Aorta (tissue), 5 donors: Measurements from ENCODE around the gene GRAMD1C. TPM values are rescaled to one million over a fixed set of nuclear protein-coding genes. Genes with fewer than 3 reads are reported as not detected.

ENCODE experiments used
- ATAC-seq: fragments of 200-7000 bp; cut with Tn5 transposase; one replicate; pipeline ENCODE4 v1.9.1; 2022; ENCODE audit warnings: moderate library complexity; ENCODE audit not compliant: low FRiP score
- DNase-seq, 2 donors: peaks; one replicate each; pipeline ENCODE4 v3.0.0-alpha.2; 2020
- H3K27ac ChIP-seq, 2 donors: one replicate each; pipeline ENCODE4 v1.5.1; 2013; ENCODE audit warnings: low read length in 2 of 2, mild to moderate bottlenecking in 2 of 2, moderate library complexity in 2 of 2, control low read depth in 1 of 2, inconsistent platforms in 1 of 2, low read depth in 1 of 2
- H3K27me3 ChIP-seq, 2 donors: one replicate each; pipeline ENCODE4 v1.6.1; 2013; ENCODE audit warnings: control low read depth in 1 of 2, low read length in 1 of 2, mild to moderate bottlenecking in 1 of 2, moderate library complexity in 1 of 2; ENCODE audit not compliant: insufficient read depth in 2 of 2, control insufficient read depth in 1 of 2
- H3K36me3 ChIP-seq, 2 donors: one replicate each; pipeline ENCODE4 v1.6.1; 2013; ENCODE audit warnings: control low read depth in 1 of 2, low read length in 1 of 2, mild to moderate bottlenecking in 1 of 2; ENCODE audit not compliant: insufficient read depth in 2 of 2, control insufficient read depth in 1 of 2
- H3K4me1 ChIP-seq, 2 donors: one replicate each; pipeline ENCODE4 v1.6.1; 2013; ENCODE audit warnings: low read length in 2 of 2, control low read depth in 1 of 2, mild to moderate bottlenecking in 1 of 2, moderate library complexity in 1 of 2; ENCODE audit not compliant: insufficient read depth in 2 of 2, control insufficient read depth in 1 of 2
- H3K4me3 ChIP-seq, 2 donors: one replicate each; pipeline ENCODE4 v1.5.1; 2013; ENCODE audit warnings: low read length in 2 of 2, control low read depth in 1 of 2, mild to moderate bottlenecking in 1 of 2
- H3K9me3 ChIP-seq: one replicate; pipeline ENCODE4 v1.6.1; 2013; ENCODE audit warnings: mild to moderate bottlenecking, low read length; ENCODE audit not compliant: control insufficient read depth
- WGBS, 2 donors: extraction: QIAGEN DNeasy Blood & Tissue Kit; methylation state at CpG; one replicate each; pipeline ENCODE4 v1.1.7; 2013; 5-methylcytosine and 5-hydroxymethylcytosine counted together
- intact Hi-C, 2 donors: fragments of 100-400 bp; cut with DNase I; formaldehyde crosslinking; loops; one replicate each; pipeline versions ENCODE4 v1.14.2 to v1.15.0; 2022
- polyA plus RNA-seq, 2 donors: library from polyadenylated mRNA; stranded (reverse); fragments of 200-250 nt; gene quantifications; one replicate each; pipeline ENCODE4 v1.2.3, GENCODE V29; 2013
- total RNA-seq, 2 donors: library from RNA; stranded (reverse); fragmentation: NEBNext Ultra II Directional; extraction: Animal tissue kit (Norgen Biotek cat#: 25700); gene quantifications; one replicate each; pipeline ENCODE4 v1.2.1, GENCODE V29; 2021
- donor health status: healthy with polysubstance abuse.
- donor health status: Bipolar disorder and iron deficiency.
- donor health status: DM: no; HTN: no; CAD: no.
- donor health status: DM: no; HTN: no; CAD: no.
- donor health status: DM: yes; HTN: yes; CAD: no.

Gene GRAMD1C
- total and polyA plus RNA-seq, 4 donors, result 0.97 to 4.0 (median 2.6) TPM

GRCh38 chr3:113825090-113825489, 13.5 kb upstream of the GRAMD1C start:
- 78 to 81% methylated on average over 2 of the region's 2 CpGs for WGBS, 2 donors

GRCh38 chr3:113828600-113828999, 10.0 kb upstream of the GRAMD1C start:
- Histone ChIP-seq H3K4me3 (no peak overlapping the region), H3K9me3 (no peaks in the 10 kb centered on the region), H3K27ac (no peak overlapping the region), H3K27me3 (no peaks in the 10 kb centered on the region), H3K4me1 (no peaks in the 10 kb centered on the region), H3K36me3 (no peaks in the 10 kb centered on the region)
- 93 to 96% methylated on average over 1 of the region's 1 CpG for WGBS, 2 donors
- no peak for DNase-seq
- no peak for ATAC-seq
- intact Hi-C loops, result no loop called here

More at GRCh38 chr3:113825090-113825489, 13.5 kb upstream of the GRAMD1C start:
- intact Hi-C loops, result no loop called here
- Histone ChIP-seq H3K27ac (no peak overlapping the region), H3K36me3 (no peaks in the 10 kb centered on the region), H3K4me3 (no peak overlapping the region), H3K4me1 (no peaks in the 10 kb centered on the region), H3K27me3 (no peaks in the 10 kb centered on the region), H3K9me3 (no peaks in the 10 kb centered on the region)
- no peak for ATAC-seq
- DNase-seq, result no peak

GRCh38 chr3:113829576-113830354, 8.8 kb upstream of the GRAMD1C start:
- intact Hi-C loops, result loop anchor here in 1 of 2 donors (10.0 kb wide), 1 partner anchor 325 kb away; no protein-coding TSS in a partner anchor

GRCh38 chr3:113831103-113831355, 7.6 kb upstream of the GRAMD1C start:
- no peak for DNase-seq
- ATAC-seq, result no peak
- Histone ChIP-seq H3K4me3 (no peak overlapping the region), H3K4me1 (no peaks in the 10 kb centered on the region), H3K27me3 (no peaks in the 10 kb centered on the region), H3K27ac (no peak overlapping the region), H3K36me3 (no peaks in the 10 kb centered on the region), H3K9me3 (no peaks in the 10 kb centered on the region)
- WGBS, 2 donors, result 0% methylated on average over 1 of the region's 1 CpG
- intact Hi-C loops, result loop anchor here in 1 of 2 donors (10.0 kb wide), 1 partner anchor 324 kb away; no protein-coding TSS in a partner anchor

More at GRCh38 chr3:113829576-113830354, 8.8 kb upstream of the GRAMD1C start:
- no peaks in the 10 kb centered on the region for H3K36me3 ChIP-seq
- WGBS, 2 donors, result 76 to 80% methylated on average over 10 of the region's 10 CpGs
- H3K4me1 ChIP-seq, result no peaks in the 10 kb centered on the region
- no peak overlapping the region for H3K4me3 ChIP-seq
- ATAC-seq (no peak), DNase-seq (no peak)
- no peaks in the 10 kb centered on the region for H3K9me3 ChIP-seq
- no peaks in the 10 kb centered on the region for H3K27me3 ChIP-seq
- no peak overlapping the region for H3K27ac ChIP-seq

GRCh38 chr3:113832477-113833164, 6.0 kb upstream of the GRAMD1C start:
- H3K27ac ChIP-seq, result no peak overlapping the region
- DNase-seq (no peak), ATAC-seq (no peak)
- no peak overlapping the region for H3K4me3 ChIP-seq
- H3K27me3 ChIP-seq, result no peaks in the 10 kb centered on the region
- intact Hi-C loops, result loop anchor here in 1 of 2 donors (10.0 kb wide), 1 partner anchor 322 kb away; no protein-coding TSS in a partner anchor
- H3K36me3 ChIP-seq, result no peaks in the 10 kb centered on the region
- WGBS, 2 donors, result 69 to 73% methylated on average over 5 of the region's 5 CpGs
- H3K4me1 ChIP-seq, result no peaks in the 10 kb centered on the region
- H3K9me3 ChIP-seq, result no peaks in the 10 kb centered on the region

GRCh38 chr3:113834983-113835382, 3.6 kb upstream of the GRAMD1C start:
- Histone ChIP-seq H3K9me3 (no peaks in the 10 kb centered on the region), H3K4me1 (no peaks in the 10 kb centered on the region), H3K4me3 (no peak overlapping the region), H3K27ac (no peak overlapping the region), H3K27me3 (no peaks in the 10 kb centered on the region), H3K36me3 (no peaks in the 10 kb centered on the region)
- no peak for DNase-seq
- ATAC-seq, result no peak
- intact Hi-C loops, result loop anchor here (5.0 to 10.0 kb wide), 4 partner anchors 77 to 320 kb away; no protein-coding TSS in a partner anchor

GRCh38 chr3:113839551-113839950, 963 bp downstream of the GRAMD1C start:
- no peak for ATAC-seq
- Histone ChIP-seq H3K4me3 (no peak overlapping the region), H3K36me3 (no peaks in the 10 kb centered on the region), H3K27me3 (no peaks in the 10 kb centered on the region), H3K27ac (no peak overlapping the region), H3K9me3 (no peaks in the 10 kb centered on the region), H3K4me1 (no peaks in the 10 kb centered on the region)
- no peak for DNase-seq
- intact Hi-C loops, result loop anchor here (2.0 to 10.0 kb wide), 5 partner anchors 73 to 315 kb away; no protein-coding TSS in a partner anchor
- 63 to 72% methylated on average over 2 of the region's 2 CpGs for WGBS, 2 donors

- intact Hi-C loops, result no loop called here
- no peaks in the 10 kb centered on the region for H3K27me3 ChIP-seq
- H3K4me3 ChIP-seq, result no peak overlapping the region
- DNase-seq (no peak), ATAC-seq (no peak)
- peaks cover 0 to 3% of the 10 kb centered on the region in 2 donors for H3K4me1 ChIP-seq
- no peak overlapping the region for H3K27ac ChIP-seq
- H3K9me3 ChIP-seq, result no peaks in the 10 kb centered on the region
- no peaks in the 10 kb centered on the region for H3K36me3 ChIP-seq
- WGBS, 2 donors, result 47 to 49% methylated on average over 4 of the region's 4 CpGs
These were observed 6.1 kb downstream of the GRAMD1C start for GRCh38 chr3:113844622-113845222.
